COLO668 (cell line): ENCODE data around the gene SCAP.
A peak's percentile ranks its signal among the peaks of the same experiment; 100 is the strongest.
"Not testable (repeated sequence)": the region's sequence is repeated elsewhere in the genome, so short reads cannot be mapped to it uniquely, and the experiment has no call there.

Source experiments
- DNase-seq: peaks from one replicate; lab custom pipeline; 2025; ENCODE audit not compliant: unreplicated experiment; lab: John Stamatoyannopoulos, UW

Gene SCAP

DNA sequence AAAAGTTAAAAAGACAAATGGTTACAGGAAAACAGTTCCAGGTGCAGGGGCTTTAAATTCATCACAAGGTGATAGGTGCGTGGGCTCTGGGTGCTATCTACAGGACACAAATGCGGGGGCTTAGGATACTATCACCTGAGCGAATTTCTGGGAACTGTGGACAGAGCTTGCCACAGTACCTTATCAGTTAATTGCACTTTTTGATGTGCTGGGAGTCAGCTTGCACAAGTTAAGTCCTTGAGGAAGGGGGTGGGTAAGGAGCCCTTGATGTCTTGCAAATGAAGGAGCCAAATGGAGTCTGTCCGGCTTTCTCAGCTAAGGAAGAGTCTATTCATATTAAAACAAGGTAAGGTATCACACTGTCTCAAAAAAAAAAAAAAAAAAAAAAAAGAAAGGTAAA lies 6.0 kb upstream of the SCAP start:
- DNase-seq = not testable (repeated sequence)

GRCh38 chr3:47480267-47480666 lies 4.5 kb upstream of the SCAP start:
- DNase-seq = not testable (repeated sequence)

GRCh38 chr3:47479826-47480160 lies 4.1 kb upstream of the SCAP start:
- no peak for DNase-seq

- no peak for DNase-seq
Measured at GRCh38 chr3:47478022-47478421, 2.3 kb upstream of the SCAP start.

DNA sequence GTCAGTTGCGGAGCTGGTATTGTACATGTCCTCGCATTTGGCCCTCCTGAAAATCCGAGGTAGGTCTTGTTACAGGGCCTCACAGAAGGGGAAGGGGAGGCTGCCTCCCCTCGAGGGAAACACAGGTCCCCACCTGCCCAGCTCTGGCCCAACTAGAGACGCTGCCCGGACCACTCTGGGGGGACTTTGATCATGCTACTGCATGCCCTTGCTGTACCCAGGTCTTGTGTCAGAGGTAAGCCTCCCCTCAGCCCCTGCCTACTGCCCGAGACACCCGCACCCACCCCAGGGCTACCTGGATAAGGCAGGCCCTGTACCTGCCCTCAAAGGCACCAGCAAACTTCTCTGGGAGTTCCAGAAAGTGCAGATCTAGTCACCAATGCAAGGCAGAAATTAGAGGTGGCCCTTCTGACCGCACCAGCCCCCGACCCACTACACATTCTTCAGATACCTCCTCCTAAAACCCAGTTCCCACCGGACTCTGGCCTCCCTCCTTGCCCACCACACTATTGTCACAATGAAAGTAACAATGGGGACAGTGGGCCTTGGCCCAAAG lies 981 bp upstream of the SCAP start:
- DNase-seq = no peak

DNA sequence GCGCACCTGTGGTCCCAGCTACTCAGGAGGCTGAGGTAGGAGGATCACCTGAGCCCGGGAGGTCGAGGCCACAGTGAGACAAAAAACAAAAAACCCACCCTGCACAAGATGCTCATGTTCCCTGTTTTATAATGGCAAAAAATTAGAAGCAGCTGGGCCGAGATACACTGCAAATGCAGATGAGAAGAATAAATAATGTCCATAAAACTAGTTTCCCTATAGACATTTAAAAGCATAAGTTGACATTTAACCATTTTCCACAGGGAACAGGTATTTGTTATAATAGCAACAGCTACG lies 537 bp upstream of the SCAP start:
- DNase-seq = no peak

GRCh38 chr3:47475029-47475569 lies 642 bp downstream of the SCAP start:
- DNase-seq = no peak

GRCh38 chr3:47473391-47473790 lies 2.4 kb downstream of the SCAP start:
- peak; percentile 5 for DNase-seq

DNA sequence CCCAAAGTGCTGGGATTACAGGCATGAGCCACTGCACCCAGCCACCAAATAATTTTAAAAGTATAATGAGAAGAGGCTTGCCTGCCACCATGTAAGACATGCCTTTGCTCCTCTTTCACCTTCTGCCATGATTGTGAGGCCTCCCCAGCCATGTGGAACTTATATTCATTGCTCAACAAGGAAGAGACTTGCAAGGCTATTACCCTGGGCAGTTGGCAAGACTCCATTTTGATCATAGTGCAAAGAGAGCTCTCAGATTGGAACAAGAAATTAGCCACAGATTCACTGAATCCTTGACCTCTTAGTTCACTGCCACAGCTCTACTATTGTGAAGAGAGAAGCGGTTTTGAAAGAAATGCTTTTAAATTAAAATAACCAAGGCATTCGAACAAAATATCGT lies 6.1 kb downstream of the SCAP start:
- DNase-seq = no peak

DNA sequence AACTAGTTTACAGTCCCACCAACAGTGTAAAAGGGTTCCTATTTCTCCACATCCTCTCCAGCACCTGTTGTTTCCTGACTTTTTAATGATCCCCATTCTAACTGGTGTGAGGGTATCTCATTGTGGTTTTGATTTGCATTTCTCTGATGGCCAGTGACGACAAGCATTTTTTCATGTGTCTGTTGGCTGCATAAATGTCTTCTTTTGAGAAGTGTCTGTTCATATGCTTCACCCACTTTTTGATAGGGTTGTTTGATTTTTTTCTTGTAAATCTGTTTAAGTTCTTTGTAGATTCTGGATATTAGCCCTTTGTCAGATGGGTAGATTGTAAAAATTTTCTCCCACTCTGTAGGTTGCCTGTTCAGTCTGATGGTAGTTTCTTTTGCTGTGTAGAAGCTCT lies 7.4 kb downstream of the SCAP start:
- not testable (repeated sequence) for DNase-seq

GRCh38 chr3:47464588-47464987 lies 11.2 kb downstream of the SCAP start:
- DNase-seq = no peak

DNA sequence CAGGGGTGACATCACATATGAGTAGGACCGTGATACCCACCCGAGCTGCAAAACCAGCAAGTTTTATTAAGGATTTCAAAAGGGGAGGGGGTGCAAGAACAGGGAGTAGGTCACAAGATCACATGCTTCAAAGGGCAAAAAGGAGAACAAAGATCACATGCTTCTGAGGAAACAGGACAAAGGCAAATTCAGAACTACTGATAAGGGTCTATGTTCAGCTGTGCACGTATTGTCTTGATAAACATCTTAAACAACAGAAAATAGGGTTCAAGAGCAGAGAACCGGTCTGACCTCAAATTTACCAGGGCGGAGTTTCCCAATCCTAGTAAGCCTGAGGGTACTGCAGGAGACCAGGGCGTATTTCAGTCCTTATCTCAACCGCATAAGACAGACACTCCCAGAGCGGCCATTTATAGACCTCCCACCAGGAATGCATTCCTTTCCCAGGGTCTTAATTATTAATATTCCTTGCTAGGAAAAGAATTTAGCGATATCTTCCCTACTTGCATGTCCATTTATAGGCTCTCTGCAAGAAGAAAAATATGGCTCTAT lies 16.1 kb downstream of the SCAP start:
- not testable (repeated sequence) for DNase-seq

- no peak for DNase-seq
Measured at GRCh38 chr3:47456984-47457383, 18.8 kb downstream of the SCAP start.

- no peak for DNase-seq
Measured at GRCh38 chr3:47455806-47456452, 19.8 kb downstream of the SCAP start.

DNA sequence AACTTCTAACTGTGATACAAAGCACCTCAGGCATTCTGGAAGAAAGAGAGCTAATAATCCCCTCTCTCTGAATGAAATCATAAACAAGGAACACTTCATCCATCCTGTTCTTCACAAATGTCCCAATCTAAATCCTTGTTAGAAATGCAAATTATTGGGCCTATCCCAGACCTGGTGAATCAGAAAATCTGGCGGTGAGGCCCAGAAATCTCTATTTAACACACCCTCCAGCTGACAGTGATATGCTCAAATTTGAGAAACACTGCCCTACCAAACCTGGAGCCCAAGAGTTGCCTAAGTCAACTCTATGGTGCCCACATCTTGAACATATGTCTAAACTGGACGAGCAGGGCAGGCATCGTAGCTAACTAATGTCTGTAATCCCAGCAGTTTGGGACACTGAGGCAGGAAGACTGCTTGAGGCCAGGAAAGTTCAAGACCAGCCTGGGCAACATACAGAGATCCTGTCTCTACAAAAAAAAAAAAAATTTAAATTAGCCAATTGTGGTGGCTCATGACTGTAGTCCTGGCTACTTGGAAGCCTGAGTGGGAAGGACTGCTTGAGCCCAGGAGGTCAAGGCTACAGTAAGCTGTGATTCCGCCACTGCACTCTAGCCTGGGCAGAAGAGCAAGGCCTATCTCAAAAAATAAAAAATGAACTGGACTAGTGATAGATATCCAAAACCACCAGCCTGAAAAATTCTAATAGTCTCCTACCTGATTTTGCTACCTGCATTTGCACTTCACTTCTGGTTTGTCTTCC lies 23.1 kb downstream of the SCAP start:
- no peak for DNase-seq

DNA sequence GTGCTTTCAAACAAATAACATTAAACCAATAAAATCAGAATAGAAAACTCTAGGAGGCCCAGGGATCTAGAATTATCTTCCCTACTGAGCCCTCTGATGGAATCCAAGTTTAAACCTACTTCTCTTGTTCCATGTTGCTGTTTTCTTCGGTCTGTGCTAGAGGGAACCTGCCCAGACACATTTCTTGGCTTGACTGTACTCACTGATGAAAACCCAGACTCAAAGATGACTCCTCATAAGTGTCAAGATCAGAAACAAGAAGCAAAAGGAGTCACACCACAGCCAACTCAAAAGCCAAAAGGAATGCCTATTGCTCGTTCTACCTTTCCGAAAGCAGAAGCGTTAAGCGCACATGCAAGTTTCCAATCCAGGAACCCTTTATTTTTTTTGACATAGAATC lies 31.6 kb downstream of the SCAP start:
- no peak for DNase-seq

DNA sequence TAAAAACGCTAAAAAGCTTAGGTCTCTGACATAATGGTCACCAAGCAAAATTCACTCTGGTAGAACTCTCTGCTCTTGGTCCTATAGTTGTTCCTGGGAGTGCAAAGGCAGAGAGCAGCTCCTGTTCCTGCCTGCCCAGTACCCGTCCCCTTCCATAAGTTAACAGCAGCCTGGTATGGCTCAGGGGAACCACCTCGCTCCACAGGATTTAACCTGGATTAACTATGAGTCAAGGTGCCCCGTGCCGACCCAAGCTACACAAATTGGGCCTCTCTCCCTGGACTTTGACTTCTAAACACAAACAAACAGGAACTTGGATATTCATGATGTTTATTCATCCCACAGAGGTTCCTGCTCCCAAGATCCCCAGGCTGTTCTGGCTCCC lies 32.1 kb downstream of the SCAP start:
- DNase-seq = no peak

GRCh38 chr3:47441796-47442551 lies 33.8 kb downstream of the SCAP start:
- no peak for DNase-seq

- no peak for DNase-seq
Measured at GRCh38 chr3:47440131-47440530, 35.6 kb downstream of the SCAP start.

DNA sequence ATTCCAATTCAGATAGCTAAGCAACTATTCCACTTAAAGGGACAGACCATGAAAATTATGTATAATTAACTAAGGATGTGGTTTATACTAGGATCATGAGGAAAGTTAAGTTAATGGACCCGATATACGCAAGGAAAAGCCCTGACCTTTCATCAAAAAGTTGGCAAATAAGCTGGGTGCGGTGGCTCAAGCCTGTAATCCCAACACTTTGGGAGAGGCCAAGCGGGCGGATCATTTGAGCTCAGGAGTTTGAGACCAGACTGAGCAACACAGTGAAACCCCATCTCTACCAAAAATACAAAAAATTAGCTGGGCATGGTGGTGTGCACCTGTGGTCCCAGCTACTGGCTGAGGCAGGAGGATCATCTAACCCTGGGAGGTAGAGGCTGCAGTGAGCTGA lies 39.6 kb downstream of the SCAP start:
- DNase-seq = no peak

GRCh38 chr3:47434849-47435248 lies 40.9 kb downstream of the SCAP start:
- no peak for DNase-seq

- no peak for DNase-seq
Measured at GRCh38 chr3:47433796-47434195, 41.9 kb downstream of the SCAP start.
